Keratinocyte (primary cell): ENCODE data around the gene HIPK4. TPM values are rescaled to one million over a fixed set of nuclear protein-coding genes. Genes with fewer than 3 reads are reported as not detected.

Experiments used
- DNase-seq: peaks from one replicate; pipeline ENCODE4 v3.0.0-alpha.2; 2011; ENCODE audit warnings: low read depth, missing footprints, low spot score
- FAIRE-seq: peaks from 2 replicates; lab custom pipeline; 2011; peaks lifted over from hg19 to GRCh38; lab: Jason Lieb, UNC
- H2AFZ ChIP-seq: 2 replicates; pipeline ENCODE4 v1.6.0; 2012; ENCODE audit warnings: low read length, control low read depth, inconsistent platforms; ENCODE audit not compliant: control insufficient read depth
- H3K27ac ChIP-seq: 2 replicates; pipeline ENCODE4 v1.5.1; 2011; ENCODE audit warnings: low read length; ENCODE audit not compliant: control insufficient read depth, insufficient read depth
- H3K27me3 ChIP-seq: 3 replicates; pipeline ENCODE4 v1.6.0; 2011; ENCODE audit warnings: low read length; ENCODE audit not compliant: control insufficient read depth, insufficient read depth; ENCODE audit errors: extremely low read depth
- H3K36me3 ChIP-seq, 2 experiments: 2 replicates in 1 of 2; 3 replicates in 1 of 2; pipeline ENCODE4 v1.5.1; 2011; ENCODE audit warnings: low read length in 2 of 2, mild to moderate bottlenecking in 1 of 2; ENCODE audit not compliant: control insufficient read depth in 2 of 2, insufficient read depth in 2 of 2; ENCODE audit errors: extremely low read depth in 1 of 2
- H3K4me1 ChIP-seq: 3 replicates; pipeline ENCODE4 v1.5.1; 2011; ENCODE audit warnings: low read length; ENCODE audit not compliant: control insufficient read depth, insufficient read depth; ENCODE audit errors: extremely low read depth
- H3K4me2 ChIP-seq: 3 replicates; pipeline ENCODE4 v1.6.0; 2011; ENCODE audit warnings: low read depth, low read length; ENCODE audit not compliant: control insufficient read depth, insufficient read depth; ENCODE audit errors: extremely low read depth
- H3K4me3 ChIP-seq, 3 experiments: fragments of 200-600 bp in 1 of 3; sonication (generic) in 1 of 3; 2 replicates in 2 of 3; 3 replicates in 1 of 3; pipeline ENCODE4 v1.5.1; 2011 to 2016; ENCODE audit warnings: low read length in 3 of 3, mild to moderate bottlenecking in 3 of 3, control low read depth in 2 of 3, inconsistent platforms in 1 of 3, low read depth in 1 of 3, mixed read lengths in 1 of 3, mixed run types in 1 of 3, moderate library complexity in 1 of 3; ENCODE audit not compliant: control insufficient read depth in 2 of 3, insufficient read depth in 2 of 3; ENCODE audit errors: extremely low read depth in 1 of 3
- H3K79me2 ChIP-seq: 2 replicates; pipeline ENCODE4 v1.6.0; 2012; ENCODE audit warnings: low read length; ENCODE audit not compliant: control insufficient read depth, insufficient read depth
- H3K9ac ChIP-seq: 3 replicates; pipeline ENCODE4 v1.6.0; 2011; ENCODE audit warnings: low read length; ENCODE audit not compliant: control insufficient read depth, insufficient read depth; ENCODE audit errors: extremely low read depth
- H3K9me1 ChIP-seq: 3 replicates; pipeline ENCODE4 v1.6.0; 2011; ENCODE audit warnings: low read length; ENCODE audit not compliant: control insufficient read depth, insufficient read depth; ENCODE audit errors: extremely low read depth
- H3K9me3 ChIP-seq: 2 replicates; pipeline ENCODE4 v1.5.1; 2012; ENCODE audit warnings: low read depth, low read length; ENCODE audit not compliant: control insufficient read depth
- H4K20me1 ChIP-seq: 3 replicates; pipeline ENCODE4 v1.6.0; 2011; ENCODE audit warnings: low read length; ENCODE audit not compliant: control insufficient read depth, insufficient read depth; ENCODE audit errors: extremely low read depth
- EZH2 ChIP-seq: IDR thresholded peaks from one replicate; pipeline ENCODE4 v1.6.1; 2012; ENCODE audit warnings: inconsistent platforms, mild to moderate bottlenecking, low read length, moderate library complexity
- dilution Hi-C: fragments of 300-500 bp; cut with MboI; formaldehyde crosslinking; loops from one replicate; pipeline ENCODE4 v1.7.0; 2020; ENCODE audit warnings: low sequenced_read_pairs; ENCODE audit not compliant: extremely low pct_ligation_motif_present
- polyA plus RNA-seq, 5 experiments: library from polyadenylated mRNA; depleted of rRNA in 3 of 5; stranded (reverse) in 3 of 5; stranded (forward) in 1 of 5; unstranded in 1 of 5; fragments of >200 nt; gene quantifications; 1 replicate in 1 of 5; 2 replicates in 3 of 5; 3 replicates in 1 of 5; pipeline versions ENCODE4 v1.2.1 to v1.2.3, GENCODE V29; 2011 to 2012; ENCODE audit warnings: missing spikeins in 2 of 5, low read depth in 1 of 5, low replicate concordance in 1 of 5
- TF ChIP-seq, protein P1 (sequence below), 3 experiments: IDR thresholded peaks in 1 of 3; conservative IDR thresholded peaks in 1 of 3; optimal IDR thresholded peaks in 1 of 3; 2 replicates in 2 of 3; 3 replicates in 1 of 3; pipeline versions ENCODE3 to v1.5.1; 2011; ENCODE audit warnings: low read length in 3 of 3, mild to moderate bottlenecking in 3 of 3, moderate library complexity in 2 of 3, control low read depth in 1 of 3, inconsistent platforms in 1 of 3; ENCODE audit not compliant: insufficient read depth in 2 of 3; ENCODE audit errors: extremely low read depth in 1 of 3

HIPK4 gene
- polyA plus RNA-seq, 1 donor (not counting 4 experiments of a cell fraction or from before 2014, with no cell fraction given), result 0.03 TPM

- dilution Hi-C loops, result no loop called here
- H3K9me3 ChIP-seq, result no peaks in the 10 kb centered on the region
- H3K27ac ChIP-seq, result no peak overlapping the region
- FAIRE-seq (no peak), DNase-seq (no peak)
- H3K4me1 ChIP-seq, result peaks cover 8% of the 10 kb centered on the region
- peaks cover 2% of the 10 kb centered on the region for H3K9me1 ChIP-seq
- H3K27me3 ChIP-seq, result no peaks in the 10 kb centered on the region
- H4K20me1 ChIP-seq, result no peaks in the 10 kb centered on the region
- peak overlapping the region; percentile 83 for H2AFZ ChIP-seq
- H3K9ac ChIP-seq, result peak overlapping the region; percentile 69
- no peak for TF ChIP-seq EZH2
- TF ChIP-seq, protein P1, sequence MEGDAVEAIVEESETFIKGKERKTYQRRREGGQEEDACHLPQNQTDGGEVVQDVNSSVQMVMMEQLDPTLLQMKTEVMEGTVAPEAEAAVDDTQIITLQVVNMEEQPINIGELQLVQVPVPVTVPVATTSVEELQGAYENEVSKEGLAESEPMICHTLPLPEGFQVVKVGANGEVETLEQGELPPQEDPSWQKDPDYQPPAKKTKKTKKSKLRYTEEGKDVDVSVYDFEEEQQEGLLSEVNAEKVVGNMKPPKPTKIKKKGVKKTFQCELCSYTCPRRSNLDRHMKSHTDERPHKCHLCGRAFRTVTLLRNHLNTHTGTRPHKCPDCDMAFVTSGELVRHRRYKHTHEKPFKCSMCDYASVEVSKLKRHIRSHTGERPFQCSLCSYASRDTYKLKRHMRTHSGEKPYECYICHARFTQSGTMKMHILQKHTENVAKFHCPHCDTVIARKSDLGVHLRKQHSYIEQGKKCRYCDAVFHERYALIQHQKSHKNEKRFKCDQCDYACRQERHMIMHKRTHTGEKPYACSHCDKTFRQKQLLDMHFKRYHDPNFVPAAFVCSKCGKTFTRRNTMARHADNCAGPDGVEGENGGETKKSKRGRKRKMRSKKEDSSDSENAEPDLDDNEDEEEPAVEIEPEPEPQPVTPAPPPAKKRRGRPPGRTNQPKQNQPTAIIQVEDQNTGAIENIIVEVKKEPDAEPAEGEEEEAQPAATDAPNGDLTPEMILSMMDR (optimal IDR thresholded peaks at IDR 0.05 in 1 of 3, IDR thresholded peaks at IDR 0.05 in 1 of 3, conservative IDR thresholded peaks at IDR 0.05 in 1 of 3; ENCODE audit: extremely low read depth in 1 of 3, insufficient read depth in 2 of 3, low read length in 3 of 3), result no peak
- H3K4me2 ChIP-seq, result peak overlapping the region; percentile 85
- no peaks in the 10 kb centered on the region for H3K79me2 ChIP-seq
- H3K4me3 ChIP-seq, result peak overlapping the region in 1 of 3 experiments; percentile 68
- peaks cover 0 to 17% of the 10 kb centered on the region in 2 experiments for H3K36me3 ChIP-seq
These were observed 25.0 kb downstream of the HIPK4 start for GRCh38 chr19:40365010-40365409.

GRCh38 chr19:40363069-40363468, 26.9 kb downstream of the HIPK4 start:
- TF ChIP-seq, protein P1 (optimal IDR thresholded peaks at IDR 0.05 in 1 of 3, IDR thresholded peaks at IDR 0.05 in 1 of 3, conservative IDR thresholded peaks at IDR 0.05 in 1 of 3; ENCODE audit: extremely low read depth in 1 of 3, insufficient read depth in 2 of 3, low read length in 3 of 3), result no peak
- no peak for FAIRE-seq
- DNase-seq, result no peak

More at GRCh38 chr19:40363069-40363468, 26.9 kb downstream of the HIPK4 start:
- Histone ChIP-seq H3K27ac (no peak overlapping the region), H3K36me3 (peaks cover 0 to 15% of the 10 kb centered on the region in 2 experiments), H3K9me3 (no peaks in the 10 kb centered on the region), H3K9ac (no peak overlapping the region), H4K20me1 (no peaks in the 10 kb centered on the region), H3K4me1 (peaks cover 8% of the 10 kb centered on the region), H2AFZ (no peak overlapping the region), H3K27me3 (no peaks in the 10 kb centered on the region), H3K4me3 (no peak overlapping the region), H3K4me2 (no peak overlapping the region), H3K9me1 (peaks cover 2% of the 10 kb centered on the region), H3K79me2 (no peaks in the 10 kb centered on the region)
- dilution Hi-C loops, result no loop called here
